ENCODE data around the gene ALDH18A1.
"Not testable (repeated sequence)": the region's sequence is repeated elsewhere in the genome, so short reads cannot be mapped to it uniquely, and the experiment has no call there.

Gene ALDH18A1

DNA sequence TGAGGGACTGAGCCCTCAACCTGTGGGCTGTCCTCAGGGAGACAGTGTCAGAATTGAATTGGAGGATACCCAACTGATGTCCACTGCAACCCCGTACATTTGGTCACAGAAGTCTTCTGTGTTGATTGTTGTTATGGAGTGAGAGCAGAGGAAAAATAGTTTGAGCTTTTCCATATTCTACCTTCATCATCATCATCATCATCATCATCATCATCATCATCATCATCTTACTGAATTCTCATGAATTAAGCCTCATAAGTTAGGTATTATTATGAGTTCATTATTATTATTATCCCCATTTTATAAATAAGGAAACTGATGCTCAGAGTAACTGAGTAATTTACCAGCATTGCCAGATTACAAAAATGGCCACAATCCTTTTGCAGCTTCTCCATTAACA, 8.4 kb downstream of the ALDH18A1 start:
- no peak for DNase-seq

DNA sequence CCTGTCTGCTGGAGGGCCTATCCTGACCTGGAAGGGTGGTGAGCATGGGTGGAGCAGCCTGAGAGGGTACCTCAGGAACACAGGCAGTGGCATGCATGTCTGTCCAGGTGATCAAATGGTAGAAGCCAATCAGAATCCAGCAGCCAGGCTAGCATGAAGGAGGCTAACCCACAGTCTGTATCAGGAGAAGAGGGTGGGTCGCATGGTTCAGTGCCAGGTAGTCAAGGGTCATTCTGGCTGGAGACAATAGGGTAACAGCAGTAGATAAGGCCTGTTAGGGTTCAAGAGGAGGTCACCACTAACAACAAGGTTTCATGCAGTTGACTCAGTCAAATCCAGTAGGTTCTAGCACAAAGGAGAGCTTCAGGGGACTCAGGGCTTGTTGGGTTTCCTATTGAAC, 10.4 kb downstream of the ALDH18A1 start:
- DNase-seq, result no peak

DNA sequence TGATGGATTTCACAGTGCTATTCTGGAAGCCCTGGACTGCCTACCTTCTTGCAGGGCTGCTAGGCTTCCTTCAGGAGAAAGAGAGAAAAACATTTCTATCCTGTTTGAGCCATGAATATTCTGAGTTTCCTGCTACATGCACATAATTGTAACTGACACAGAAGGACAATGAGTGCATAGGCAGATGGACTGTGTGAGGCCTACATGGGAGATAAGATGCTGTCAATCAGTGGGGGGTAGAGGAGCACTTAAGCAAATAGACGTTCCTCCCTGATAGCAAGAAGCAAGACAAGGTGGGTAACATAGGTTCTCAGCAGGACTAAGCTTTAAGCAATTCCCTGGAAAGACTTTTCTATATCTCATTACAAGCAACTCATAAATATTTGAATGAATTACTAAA, 11.6 kb downstream of the ALDH18A1 start:
- no peak for DNase-seq

DNA sequence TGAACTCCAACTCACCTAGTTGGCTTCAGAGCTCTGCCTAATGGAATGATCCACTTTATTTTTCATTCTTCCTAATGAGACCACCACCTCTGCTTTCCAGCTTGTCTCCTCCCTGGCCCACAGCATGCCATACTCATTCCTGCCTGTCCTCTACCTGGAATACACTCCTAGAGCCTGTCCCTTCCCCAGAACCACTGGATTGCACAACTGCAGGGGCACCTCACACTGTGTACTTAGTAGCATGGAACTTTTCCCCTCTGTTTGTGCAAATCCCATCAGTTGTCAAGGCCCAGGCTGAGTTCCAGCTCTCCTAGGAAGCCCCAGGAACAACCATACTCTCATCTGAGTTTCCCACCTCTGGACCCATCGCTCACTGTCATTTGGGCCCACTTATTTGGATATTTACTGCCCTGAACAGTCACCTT, 15.6 kb downstream of the ALDH18A1 start:
- no peak for DNase-seq

DNA sequence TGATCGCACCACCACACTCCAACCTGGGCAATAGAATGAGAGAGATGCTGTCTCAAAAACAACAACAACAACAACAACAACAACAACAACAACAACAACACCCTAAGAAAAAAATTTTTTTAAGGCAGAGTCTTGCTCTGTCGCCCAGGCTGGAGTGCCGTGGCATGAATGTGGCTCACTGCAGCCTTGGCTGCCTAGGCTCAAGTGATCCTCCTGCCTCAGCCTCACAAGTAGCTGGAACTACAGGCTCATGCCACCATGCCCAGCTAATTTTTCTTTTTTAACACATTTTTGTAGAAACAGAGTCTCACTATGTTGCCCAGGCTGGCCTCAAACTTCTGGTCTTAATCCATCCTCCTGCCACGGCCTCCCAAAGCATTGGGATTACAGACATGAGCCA, 18.6 kb downstream of the ALDH18A1 start:
- DNase-seq, result no peak

DNA sequence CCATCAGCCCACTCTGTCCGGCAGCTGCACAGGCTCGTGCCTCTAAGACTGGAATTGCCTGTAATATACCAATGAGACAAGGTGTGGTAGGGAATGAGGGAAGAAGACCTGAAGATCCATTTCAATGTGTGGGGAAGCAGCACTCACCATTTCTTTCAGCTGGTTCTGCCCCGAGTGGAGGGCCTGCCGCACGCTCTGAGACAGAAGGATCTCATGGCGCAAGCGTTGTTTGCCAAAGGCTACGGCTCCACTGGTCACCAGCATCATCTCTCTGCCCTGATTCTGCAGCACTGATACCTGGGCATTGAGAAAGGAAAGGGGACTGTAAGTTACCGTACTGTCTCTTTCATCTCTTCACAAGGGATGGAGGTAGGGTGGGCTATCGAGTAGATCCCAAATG, 19.4 kb downstream of the ALDH18A1 start:
- DNase-seq, result no peak

DNA sequence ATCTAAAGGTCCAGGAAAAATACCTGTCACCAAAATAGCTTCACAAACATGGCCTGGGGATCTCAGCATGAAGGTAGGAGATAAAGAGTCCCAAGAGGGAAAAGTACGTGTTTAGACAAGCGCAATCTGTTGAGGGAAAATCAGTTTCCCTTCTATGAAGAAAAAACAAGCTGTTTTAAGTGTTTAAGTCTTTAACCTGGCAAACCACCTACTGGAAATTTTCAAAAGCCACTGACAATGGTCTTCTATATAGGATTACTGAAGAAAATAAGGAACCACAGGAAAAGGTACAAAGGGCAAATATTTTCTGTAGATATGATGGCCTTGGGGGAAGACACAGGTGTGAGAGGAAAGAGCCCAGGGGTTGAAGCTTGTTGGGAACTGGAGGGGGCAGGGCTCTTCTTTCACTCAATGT, 21.2 kb downstream of the ALDH18A1 start:
- DNase-seq, result no peak

DNA sequence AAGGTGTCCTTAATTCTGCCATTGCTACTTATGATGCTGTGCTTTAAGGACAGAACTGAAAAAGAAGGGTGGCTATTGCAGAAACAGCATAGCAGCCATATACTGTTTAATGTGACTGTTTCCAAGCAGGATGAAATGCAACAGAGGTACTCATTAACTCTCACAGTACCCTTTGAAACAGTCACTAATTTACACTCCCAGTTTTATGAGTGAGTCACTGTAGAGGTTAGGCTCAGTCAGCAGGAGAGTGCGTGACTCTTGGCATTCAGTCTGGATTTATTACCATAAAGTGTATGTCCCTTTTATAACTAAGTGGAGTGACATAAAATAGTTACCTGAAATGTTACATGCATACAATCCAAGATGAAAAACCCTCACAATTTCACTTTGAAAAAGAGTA, 27.7 kb downstream of the ALDH18A1 start:
- DNase-seq, result no peak

DNA sequence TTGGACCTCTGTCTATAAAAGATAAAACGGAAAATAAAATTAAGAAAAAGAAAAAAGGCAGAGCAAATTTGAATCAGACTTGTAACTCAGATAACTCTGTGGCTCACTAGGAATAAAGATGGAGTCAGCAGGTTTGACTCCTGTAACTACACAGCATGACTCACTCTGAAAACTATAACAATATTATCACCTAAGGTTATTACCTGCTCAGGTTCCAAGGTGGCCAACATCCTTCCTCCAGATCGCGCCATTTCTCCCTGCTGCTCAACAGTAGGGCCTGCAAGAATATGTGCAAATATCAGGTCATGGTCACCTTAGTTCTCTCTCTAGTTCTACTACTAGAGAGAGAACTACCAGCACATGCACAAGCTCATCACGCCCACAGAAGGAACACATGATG, 30.0 kb downstream of the ALDH18A1 start:
- DNase-seq, result no peak

DNA sequence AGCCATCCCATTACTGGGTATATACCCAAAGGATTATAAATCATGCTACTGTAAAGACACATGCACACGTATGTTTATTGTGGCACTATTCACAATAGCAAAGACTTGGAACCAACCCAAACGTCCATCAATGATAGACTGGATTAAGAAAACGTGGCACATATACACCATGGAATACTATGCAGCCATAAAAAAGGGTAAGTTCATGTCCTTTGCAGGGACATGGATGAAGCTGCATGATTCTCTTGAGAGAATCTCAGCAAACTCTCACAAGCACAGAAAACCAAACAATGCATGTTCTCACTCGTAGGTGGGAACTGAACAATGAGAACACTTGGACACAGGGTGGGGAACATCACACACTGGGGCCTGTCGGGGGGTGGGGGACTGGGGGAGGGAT, 36.1 kb downstream of the ALDH18A1 start:
- DNase-seq, result not testable (repeated sequence)

DNA sequence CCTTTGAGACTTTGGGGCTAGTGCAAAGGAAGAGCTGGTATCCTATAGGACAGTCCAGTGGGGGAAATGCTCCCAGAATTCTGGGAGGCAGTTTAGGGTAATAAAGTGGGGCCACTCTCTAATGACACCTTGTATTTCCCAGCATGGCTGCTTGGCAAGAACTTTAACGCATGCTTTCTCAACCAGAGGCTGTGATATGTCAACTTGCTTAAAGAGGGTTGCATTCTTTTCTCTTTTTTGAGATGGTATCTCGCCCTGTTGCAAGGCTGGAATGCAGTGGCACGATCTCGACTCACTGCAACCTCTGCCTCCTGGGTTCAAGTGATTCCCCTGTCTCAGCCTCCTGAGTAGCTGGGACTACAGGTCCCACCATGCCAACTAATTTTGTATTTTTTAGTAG, 38.4 kb downstream of the ALDH18A1 start:
- DNase-seq, result no peak

DNA sequence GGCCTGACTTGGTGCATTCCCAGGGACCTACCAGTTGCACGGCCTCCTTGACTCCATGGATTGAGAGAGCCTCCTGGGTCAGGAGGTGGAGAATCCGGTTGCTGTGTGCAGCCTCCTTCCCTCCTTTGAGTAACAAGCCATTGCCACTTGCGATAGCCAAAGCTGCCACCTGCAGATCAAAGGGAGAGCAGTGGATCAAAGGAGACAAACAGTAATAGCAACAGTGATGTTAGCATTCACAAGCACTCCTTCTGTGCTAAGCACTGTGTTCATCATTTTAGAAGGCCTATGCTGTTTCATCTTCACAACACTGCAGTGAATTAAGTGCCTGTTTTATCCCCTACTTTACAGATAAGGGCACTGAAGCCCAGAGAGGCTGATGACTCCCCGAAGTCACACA, 40.1 kb downstream of the ALDH18A1 start:
- DNase-seq, result no peak

DNA sequence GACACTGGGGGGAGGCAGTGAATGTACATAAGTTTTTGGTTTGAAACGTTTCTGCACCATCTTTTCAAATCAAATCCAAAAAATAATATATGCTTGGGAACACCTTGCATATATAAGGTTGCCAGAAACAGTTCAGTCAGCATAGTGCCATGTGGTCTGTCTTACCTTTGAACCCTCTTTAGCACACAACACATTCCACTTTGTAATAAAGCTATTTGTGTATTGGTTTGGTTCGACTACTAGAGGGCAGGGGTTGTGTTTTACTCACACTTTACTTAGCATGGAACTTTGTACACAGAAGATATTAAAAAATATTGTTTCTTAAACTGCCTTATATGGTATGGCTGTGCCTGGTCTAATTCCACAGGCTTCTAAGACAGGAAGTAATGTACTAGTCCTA, 43.2 kb downstream of the ALDH18A1 start:
- no peak for DNase-seq

DNA sequence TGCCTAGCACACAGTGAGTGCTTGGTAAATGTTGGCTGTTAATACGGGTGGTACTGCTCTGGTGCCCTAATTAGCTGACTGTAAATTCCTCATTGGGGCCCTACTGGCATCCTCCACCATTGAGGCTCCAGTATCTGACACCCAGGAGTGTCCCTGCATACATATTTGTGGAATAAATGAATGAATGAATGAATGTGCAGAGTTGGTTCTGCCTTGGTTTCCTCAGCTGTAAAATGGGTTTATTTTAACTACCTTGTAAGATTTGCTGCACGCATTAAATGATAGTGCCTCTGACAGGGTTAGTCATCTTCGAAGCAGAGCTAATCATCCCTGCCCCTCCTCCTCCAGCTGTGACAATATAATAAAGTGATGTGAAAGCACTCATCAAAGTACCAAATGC, 45.8 kb downstream of the ALDH18A1 start:
- DNase-seq, result no peak

DNA sequence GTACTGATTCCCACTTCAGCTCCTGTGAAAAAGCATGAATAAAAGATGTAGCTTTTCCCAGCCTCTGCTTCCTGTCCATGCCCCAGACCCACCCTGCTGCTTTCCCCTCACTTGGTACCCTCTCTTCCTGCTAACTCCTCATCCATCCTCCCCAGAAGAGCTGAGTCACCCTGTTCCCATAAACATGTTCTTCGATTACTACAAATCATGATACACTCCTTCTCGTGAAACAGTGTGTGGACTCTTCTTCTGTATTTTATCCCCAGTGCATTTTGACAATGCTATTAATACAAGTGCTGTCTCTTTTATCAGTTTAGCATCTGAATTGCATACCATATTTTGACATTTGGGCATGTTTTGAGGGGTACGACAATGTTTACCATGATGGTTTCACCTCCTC, 49.6 kb downstream of the ALDH18A1 start:
- DNase-seq, result no peak

DNA sequence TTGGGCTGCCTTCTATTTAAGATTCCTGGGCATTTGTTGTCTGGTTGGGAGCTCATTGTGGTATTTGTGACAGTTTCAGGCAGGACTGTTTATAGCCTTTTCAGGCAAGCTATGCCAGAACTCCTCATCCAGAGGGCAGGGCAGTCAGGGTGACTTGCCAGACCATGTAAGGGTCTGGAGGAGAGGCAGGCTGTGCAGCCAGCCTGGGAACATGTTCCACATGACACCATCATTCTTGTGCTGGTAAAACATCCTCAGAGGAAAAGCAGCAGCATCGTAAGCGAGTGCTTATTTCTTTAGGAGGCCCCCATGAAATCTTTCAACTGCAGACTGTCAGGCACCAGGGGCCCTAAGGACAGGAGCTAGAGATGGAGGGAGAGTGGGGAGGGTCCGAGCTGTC, 51.3 kb downstream of the ALDH18A1 start:
- no peak for DNase-seq

DNA sequence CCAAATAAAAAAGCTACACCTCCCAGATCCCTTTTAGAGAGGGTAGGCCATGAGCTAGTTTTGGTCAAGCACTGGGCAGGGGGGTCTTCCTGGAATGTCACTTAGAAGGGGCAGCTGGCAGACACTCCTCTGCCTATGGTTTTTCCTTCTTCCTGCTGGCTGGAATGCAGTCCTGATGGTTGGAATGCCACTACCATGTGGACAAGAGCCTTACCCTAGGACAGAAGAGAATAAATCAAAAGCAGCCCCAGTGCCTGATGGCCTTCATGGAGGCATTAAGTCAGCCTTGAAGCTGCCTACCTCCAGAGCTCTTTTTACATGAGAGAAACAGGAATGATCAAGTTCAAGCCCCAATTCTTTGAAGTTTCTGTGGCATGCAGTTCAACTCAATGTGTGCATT, 51.9 kb downstream of the ALDH18A1 start:
- no peak for DNase-seq

DNA sequence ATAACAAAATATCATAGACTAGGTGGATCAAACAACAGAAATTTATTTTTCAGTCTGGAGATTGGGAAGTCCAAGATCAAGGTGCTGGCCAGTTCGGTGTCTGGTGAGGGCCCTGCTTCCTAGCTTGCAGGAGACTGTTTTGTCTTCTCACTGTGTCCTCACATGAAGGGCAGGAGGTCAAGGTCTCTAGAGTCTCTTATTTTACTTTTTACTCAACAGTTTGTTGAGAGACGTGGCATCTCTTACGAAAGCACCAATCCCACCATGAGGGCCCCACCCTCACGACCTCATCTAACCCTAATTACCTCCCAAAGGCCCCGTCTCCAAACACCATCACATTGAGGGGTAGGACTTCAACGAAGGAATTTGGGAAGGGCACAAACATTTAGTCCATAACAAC, 54.1 kb downstream of the ALDH18A1 start:
- DNase-seq, result no peak

DNA sequence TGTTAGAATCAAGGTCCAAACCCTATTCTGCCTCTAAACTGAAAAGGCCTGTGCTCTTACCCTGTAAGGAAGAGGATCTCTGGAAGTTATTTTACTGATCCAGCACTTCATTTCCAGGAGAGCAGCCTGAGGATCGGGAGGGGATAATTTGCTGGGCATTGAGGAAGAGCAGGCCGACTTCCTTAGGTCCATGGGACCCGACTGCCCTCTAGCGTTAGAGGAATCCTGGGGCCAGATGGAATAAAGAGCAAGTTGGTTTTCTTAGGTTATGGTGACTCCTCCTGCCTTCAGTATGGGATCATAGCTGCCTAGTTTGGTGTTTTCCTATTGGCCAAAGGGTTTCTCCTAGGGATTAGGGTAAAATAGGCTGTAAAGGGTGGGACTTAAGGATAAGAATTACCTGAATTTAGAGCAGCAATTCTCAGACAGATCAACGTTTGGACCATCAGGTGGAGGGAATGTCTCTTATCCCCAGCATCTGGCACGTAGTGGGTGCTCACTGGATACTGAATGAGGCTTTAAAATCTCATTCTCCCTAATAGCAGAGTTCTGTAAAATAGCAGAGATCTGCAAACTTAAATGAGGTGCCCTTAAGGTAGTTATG, 55.3 kb downstream of the ALDH18A1 start:
- DNase-seq, result peak in 3 of 5 experiments; percentile 1 to 50 (median 8)

DNA sequence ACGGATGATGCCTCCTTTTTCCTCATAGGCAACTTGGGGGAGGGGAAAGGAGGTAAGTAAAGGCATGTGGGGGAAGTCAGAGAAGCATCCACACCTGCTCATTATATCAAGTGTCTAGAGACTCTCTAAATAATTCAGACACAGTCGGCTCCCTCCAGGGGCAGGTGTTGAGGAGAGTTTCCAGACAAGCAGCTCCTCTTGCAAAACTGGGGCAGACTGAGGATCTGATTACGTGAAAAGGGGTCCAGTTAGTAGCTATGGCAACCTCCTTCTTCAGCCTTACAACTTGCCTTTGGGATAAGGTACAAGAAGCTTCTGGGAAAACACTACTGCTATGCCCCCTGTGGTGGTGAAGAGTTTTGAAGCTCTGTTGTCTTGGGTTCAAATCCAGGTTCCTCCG, 56.4 kb downstream of the ALDH18A1 start:
- no peak for DNase-seq

DNA sequence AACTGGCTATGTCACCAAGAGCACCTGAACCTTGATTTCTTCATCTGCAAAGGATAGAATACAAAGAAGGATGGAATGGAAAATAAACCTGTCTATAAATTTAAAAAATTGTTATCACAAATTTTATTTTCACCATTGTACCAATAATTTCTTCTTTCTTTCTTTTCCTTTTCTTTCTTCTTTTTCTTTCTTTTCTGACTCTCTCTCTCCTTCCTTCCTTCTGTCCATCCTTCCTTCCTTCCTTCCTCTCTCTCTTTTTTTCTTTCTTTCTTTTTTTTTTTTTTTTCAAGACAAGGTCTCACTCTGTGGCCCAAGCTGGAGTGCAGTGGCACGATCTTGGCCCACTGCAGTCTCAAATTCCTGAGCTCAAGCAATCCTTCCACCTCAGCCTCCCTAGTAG, 58.7 kb downstream of the ALDH18A1 start:
- DNase-seq, result no peak

DNA sequence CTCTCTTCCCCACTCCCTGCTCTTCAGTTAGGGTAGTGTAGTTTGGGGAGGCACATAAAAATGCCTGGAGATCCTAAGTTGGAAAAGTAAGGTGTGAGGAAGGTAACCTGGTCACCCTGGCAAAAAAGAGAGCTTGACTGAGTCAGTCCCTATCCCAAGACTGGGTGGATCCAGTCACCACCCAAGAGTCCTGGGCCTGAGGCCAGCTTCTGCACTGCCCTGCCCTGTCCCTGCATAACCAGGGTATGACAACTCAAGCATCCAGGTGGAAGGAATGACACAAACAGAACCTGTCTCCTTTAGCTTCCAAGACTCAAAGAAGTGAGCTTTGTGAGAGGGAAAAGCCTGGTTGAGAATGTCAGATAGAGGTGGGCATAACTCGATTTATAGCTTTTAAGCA, 68.5 kb downstream of the ALDH18A1 start:
- no peak for DNase-seq

DNA sequence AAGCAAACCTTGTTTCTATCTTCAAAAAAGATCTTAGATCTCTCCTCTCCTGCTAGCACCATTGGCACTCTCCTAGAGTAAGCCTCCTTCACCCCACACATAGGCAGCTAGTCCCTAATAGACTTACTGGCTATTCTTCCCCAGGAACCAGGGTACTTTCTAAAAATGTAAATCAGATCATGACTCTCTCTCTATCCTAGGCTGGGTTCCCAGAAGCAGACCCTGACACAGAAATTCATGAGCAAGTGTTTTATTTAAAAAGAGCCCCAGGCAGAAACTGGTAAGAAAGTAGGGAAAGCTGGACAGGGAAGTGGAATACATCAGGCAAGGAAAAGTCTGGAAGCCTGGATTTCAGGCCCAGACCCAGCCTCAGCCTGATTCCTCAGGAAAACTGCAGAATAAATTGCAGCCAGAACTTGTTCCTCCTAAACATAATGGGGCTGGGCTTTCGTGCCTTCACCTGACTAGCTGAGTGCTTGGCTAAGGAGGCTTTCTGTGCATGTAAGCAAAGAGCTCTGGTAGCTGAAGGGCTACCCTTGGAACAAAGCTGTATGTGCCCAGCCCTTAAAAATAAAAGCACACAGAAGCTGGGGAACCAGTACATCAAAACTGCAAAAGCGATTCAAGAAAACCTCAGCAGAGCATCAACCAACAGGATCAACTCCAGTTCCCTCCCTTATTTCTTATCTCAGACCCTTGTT, 76.5 kb downstream of the ALDH18A1 start:
- no peak for DNase-seq

DNA sequence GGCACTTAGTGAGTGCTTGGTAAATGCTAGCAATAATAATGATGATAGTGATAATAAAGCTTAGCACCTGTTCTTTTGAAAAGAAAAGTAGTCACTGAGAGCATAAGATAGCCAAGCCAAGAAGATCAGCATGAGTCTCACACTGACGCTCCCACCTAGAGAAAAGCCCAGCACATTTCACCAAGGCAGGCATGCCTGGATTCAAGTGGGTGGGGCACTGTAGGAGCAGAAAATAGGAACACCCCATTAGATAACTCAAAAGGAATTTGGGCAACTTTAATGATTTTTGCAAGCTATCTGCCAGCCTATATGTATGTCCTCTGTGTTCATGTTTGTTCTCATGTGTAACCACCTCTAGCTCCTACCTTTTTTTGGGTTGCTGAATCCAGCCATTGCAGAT, 77.2 kb downstream of the ALDH18A1 start:
- DNase-seq, result no peak

DNA sequence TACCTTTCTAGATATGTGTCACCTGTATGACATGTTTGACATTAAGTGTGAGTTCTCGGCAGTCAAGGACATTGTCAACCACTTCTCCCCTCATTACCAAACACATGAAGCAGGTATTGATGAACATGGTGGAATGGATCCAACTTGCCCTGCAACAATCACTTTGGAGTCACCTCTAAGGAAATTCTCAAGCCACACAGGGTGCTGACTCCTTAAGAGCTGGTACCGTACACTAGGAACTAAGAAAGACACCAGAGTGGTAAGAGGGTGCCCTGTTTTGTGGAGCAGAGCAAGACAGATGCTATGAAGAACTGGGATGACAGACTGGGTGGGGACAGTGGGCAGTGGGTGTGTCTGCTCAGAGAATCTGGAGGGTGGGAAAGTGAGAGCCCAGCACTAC, 77.9 kb downstream of the ALDH18A1 start:
- no peak for DNase-seq

All from T-helper 2 cell (primary cell).